CD14-positive monocyte (primary cell): Measurements from ENCODE around the gene ROBO1. TPM values are rescaled to one million over a fixed set of nuclear protein-coding genes. Genes with fewer than 3 reads are reported as not detected.

Experiments used
- DNase-seq, 3 donors: peaks; one replicate each; pipeline ENCODE4 v3.0.0-alpha.2; 2011 to 2022
- H2AFZ ChIP-seq: 2 replicates; pipeline ENCODE4 v1.6.0; 2012; ENCODE audit warnings: mild to moderate bottlenecking, low read depth, low read length, inconsistent platforms; ENCODE audit not compliant: insufficient read depth, poor library complexity, severe bottlenecking
- H3K27ac ChIP-seq, 2 donors: 1 replicate in 1 of 2; 2 replicates in 1 of 2; pipeline ENCODE4 v1.5.1; 2012 to 2013; ENCODE audit warnings: low read length in 2 of 2, control low read depth in 1 of 2, inconsistent platforms in 1 of 2, low read depth in 1 of 2, mild to moderate bottlenecking in 1 of 2
- H3K27me3 ChIP-seq, 2 donors: one replicate each; pipeline versions ENCODE4 v1.6.0 to v1.6.1; 2011 to 2013; ENCODE audit warnings: low read length in 2 of 2; ENCODE audit not compliant: control insufficient read depth in 2 of 2, insufficient read depth in 2 of 2
- H3K36me3 ChIP-seq, 2 donors: replicated peaks in 1 of 2; 1 replicate in 1 of 2; 2 replicates in 1 of 2; pipeline versions ENCODE4 v1.5.1 to v1.6.1; 2012 to 2013; ENCODE audit warnings: low read length in 2 of 2, control low read depth in 1 of 2, inconsistent platforms in 1 of 2, mild to moderate bottlenecking in 1 of 2; ENCODE audit not compliant: insufficient read depth in 2 of 2, control insufficient read depth in 1 of 2
- H3K4me1 ChIP-seq, 2 donors: 1 replicate in 1 of 2; 2 replicates in 1 of 2; pipeline versions ENCODE4 v1.5.1 to v1.6.1; 2012 to 2013; ENCODE audit warnings: low read length in 2 of 2, control low read depth in 1 of 2, inconsistent platforms in 1 of 2, mild to moderate bottlenecking in 1 of 2, moderate library complexity in 1 of 2; ENCODE audit not compliant: insufficient read depth in 2 of 2, control insufficient read depth in 1 of 2
- H3K4me2 ChIP-seq: replicated peaks from 2 replicates; pipeline ENCODE3; 2012; ENCODE audit warnings: low read length, moderate library complexity, mild to moderate bottlenecking; ENCODE audit not compliant: poor library complexity, severe bottlenecking; ENCODE audit errors: extremely low read depth
- H3K4me3 ChIP-seq, 3 experiments: fragments of 200-600 bp in 1 of 3; sonication (generic) in 1 of 3; replicated peaks in 1 of 3; 1 replicate in 2 of 3; 2 replicates in 1 of 3; pipeline ENCODE4 v1.5.1; 2011 to 2013; ENCODE audit warnings: low read length in 3 of 3, mild to moderate bottlenecking in 3 of 3, control low read depth in 2 of 3, low read depth in 2 of 3, inconsistent platforms in 1 of 3, moderate library complexity in 1 of 3
- H3K79me2 ChIP-seq: 2 replicates; pipeline ENCODE4 v1.6.0; 2012; ENCODE audit warnings: mild to moderate bottlenecking, control low read depth, inconsistent platforms, low read length, moderate library complexity; ENCODE audit not compliant: insufficient read depth
- H3K9ac ChIP-seq: 2 replicates; pipeline ENCODE4 v1.6.0; 2017; ENCODE audit warnings: low read length, mild to moderate bottlenecking; ENCODE audit not compliant: insufficient read depth, poor library complexity, severe bottlenecking
- H3K9me3 ChIP-seq, 2 donors: replicated peaks in 1 of 2; 1 replicate in 1 of 2; 2 replicates in 1 of 2; pipeline versions ENCODE4 v1.5.1 to v1.6.1; 2012 to 2013; ENCODE audit warnings: low read length in 2 of 2, control low read depth in 1 of 2; ENCODE audit not compliant: control insufficient read depth in 1 of 2, insufficient read depth in 1 of 2
- H4K20me1 ChIP-seq: 2 replicates; pipeline ENCODE4 v1.6.0; 2012; ENCODE audit warnings: mild to moderate bottlenecking, low read length, control low read depth, moderate library complexity; ENCODE audit not compliant: insufficient read depth
- H3K27ac Mint-ChIP-seq, 7 donors: one replicate each; pipeline ENCODE4 v1.8.0; 2020; ENCODE audit warnings: mild to moderate bottlenecking in 7 of 7, mixed read lengths in 7 of 7, moderate library complexity in 6 of 7, inconsistent platforms in 2 of 7
- H3K27me3 Mint-ChIP-seq, 3 donors: one replicate each; pipeline ENCODE4 v1.8.0; 2021 to 2022; ENCODE audit warnings: low read depth in 3 of 3, mild to moderate bottlenecking in 3 of 3, mixed read lengths in 3 of 3, moderate library complexity in 3 of 3, inconsistent platforms in 1 of 3
- H3K36me3 Mint-ChIP-seq, 2 donors: one replicate each; pipeline ENCODE4 v1.8.0; 2020; ENCODE audit warnings: mixed read lengths in 2 of 2, inconsistent platforms in 1 of 2, mild to moderate bottlenecking in 1 of 2
- H3K4me1 Mint-ChIP-seq: one replicate; pipeline ENCODE4 v1.8.0; 2020; ENCODE audit warnings: mild to moderate bottlenecking, mixed read lengths
- H3K4me3 Mint-ChIP-seq, 2 donors: one replicate each; pipeline ENCODE4 v1.8.0; 2020; ENCODE audit warnings: mild to moderate bottlenecking in 2 of 2, mixed read lengths in 2 of 2, moderate library complexity in 1 of 2
- H3K9me3 Mint-ChIP-seq, 7 donors: one replicate each; pipeline ENCODE4 v1.8.0; 2020 to 2022; ENCODE audit warnings: mixed read lengths in 7 of 7, mild to moderate bottlenecking in 6 of 7, moderate library complexity in 6 of 7, inconsistent platforms in 2 of 7
- WGBS: methylation state at CpG from one replicate; pipeline ENCODE4 v1.1.5; 2013; ENCODE audit warnings: missing lambda C conversion rate; ENCODE audit not compliant: insufficient coverage; 5-methylcytosine and 5-hydroxymethylcytosine counted together
- intact Hi-C, 2 donors: fragments of 100-400 bp; cut with micrococcal nuclease; formaldehyde crosslinking; loops; one replicate each; pipeline versions ENCODE4 v1.15.0 to v1.15.1; 2023
- polyA plus RNA-seq, 3 donors: library from polyadenylated mRNA; depleted of rRNA in 1 of 3; unstranded in 2 of 3; stranded (reverse) in 1 of 3; fragments of 300-500 nt in 2 of 3; fragments of >200 nt in 1 of 3; fragmentation: Illumina TruSeq in 2 of 3; gene quantifications; 1 replicate in 2 of 3; 2 replicates in 1 of 3; pipeline ENCODE4 v1.2.3, GENCODE V29; 2012 to 2021
- TF ChIP-seq, protein P1 (sequence below): fragments of 200-600 bp; IDR thresholded peaks from one replicate; pipeline ENCODE4 v1.8.0; 2022; ENCODE audit warnings: antibody characterized with exemption, mild to moderate bottlenecking

Gene ROBO1
- polyA plus RNA-seq, 3 donors: 0.09 to 0.10 TPM; not detected in 1

DNA sequence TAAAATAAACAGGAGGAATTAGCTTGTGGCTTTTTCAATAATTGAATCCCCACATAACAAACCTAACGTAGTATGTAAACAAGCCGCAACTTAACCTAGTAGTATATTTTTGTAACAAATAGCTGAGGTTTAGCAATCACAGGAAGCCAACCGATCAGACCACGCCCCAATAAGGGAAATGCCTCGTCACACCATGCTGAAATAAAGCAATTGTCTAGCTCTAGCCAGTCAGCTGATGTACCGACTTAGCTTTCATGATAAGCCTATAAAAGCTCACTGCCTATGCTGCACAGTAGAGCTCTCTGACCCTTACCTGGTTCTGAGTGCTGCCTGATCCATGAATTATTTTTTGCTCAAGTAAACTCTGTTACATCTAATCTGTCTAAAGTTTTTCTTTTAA lies 208.9 kb downstream of the ROBO1 start:
- Mint-ChIP-seq H3K4me3 (no peak overlapping the region), H3K36me3 (no peaks in the 10 kb centered on the region), H3K27me3 (no peaks in the 10 kb centered on the region), H3K27ac (no peak overlapping the region), H3K4me1 (no peaks in the 10 kb centered on the region), H3K9me3 (peaks cover 0 to 3% (median 0%) of the 10 kb centered on the region in 7 donors)
- TF ChIP-seq, protein P1, sequence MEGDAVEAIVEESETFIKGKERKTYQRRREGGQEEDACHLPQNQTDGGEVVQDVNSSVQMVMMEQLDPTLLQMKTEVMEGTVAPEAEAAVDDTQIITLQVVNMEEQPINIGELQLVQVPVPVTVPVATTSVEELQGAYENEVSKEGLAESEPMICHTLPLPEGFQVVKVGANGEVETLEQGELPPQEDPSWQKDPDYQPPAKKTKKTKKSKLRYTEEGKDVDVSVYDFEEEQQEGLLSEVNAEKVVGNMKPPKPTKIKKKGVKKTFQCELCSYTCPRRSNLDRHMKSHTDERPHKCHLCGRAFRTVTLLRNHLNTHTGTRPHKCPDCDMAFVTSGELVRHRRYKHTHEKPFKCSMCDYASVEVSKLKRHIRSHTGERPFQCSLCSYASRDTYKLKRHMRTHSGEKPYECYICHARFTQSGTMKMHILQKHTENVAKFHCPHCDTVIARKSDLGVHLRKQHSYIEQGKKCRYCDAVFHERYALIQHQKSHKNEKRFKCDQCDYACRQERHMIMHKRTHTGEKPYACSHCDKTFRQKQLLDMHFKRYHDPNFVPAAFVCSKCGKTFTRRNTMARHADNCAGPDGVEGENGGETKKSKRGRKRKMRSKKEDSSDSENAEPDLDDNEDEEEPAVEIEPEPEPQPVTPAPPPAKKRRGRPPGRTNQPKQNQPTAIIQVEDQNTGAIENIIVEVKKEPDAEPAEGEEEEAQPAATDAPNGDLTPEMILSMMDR: no peak
- H3K27me3 ChIP-seq: no peaks in the 10 kb centered on the region
- H3K79me2 ChIP-seq: no peaks in the 10 kb centered on the region
- H3K9me3 ChIP-seq: no peaks in the 10 kb centered on the region
- no peak overlapping the region for H3K4me3 ChIP-seq
- no peaks in the 10 kb centered on the region for H3K4me1 ChIP-seq
- H3K9ac ChIP-seq: no peak overlapping the region
- no peak overlapping the region for H2AFZ ChIP-seq
- H3K4me2 ChIP-seq: no peak overlapping the region
- intact Hi-C loops: no loop called here
- no peak overlapping the region for H3K27ac ChIP-seq
- no peaks in the 10 kb centered on the region for H3K36me3 ChIP-seq
- WGBS: 20% methylated on average over 3 of the region's 6 CpGs
- H4K20me1 ChIP-seq: no peaks in the 10 kb centered on the region
- no peak for DNase-seq

DNA sequence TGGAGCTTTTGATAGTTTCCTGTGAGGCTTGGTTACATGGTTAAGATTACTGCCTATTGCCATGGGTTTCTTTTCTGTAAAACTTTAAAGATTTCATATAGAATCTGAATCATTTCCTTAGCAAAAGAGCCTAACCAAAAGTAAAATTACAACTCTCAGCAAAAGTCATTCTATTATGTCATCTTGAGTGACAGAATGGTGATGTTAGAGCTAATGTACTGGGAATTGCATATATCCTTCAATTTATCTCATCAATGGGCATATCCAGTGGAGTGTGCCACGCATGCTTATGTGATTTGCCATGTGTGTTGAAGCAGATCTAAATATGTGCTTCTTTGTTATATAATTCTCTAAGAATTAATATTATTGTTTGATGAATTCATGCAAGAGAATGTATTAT lies 212.1 kb downstream of the ROBO1 start:
- H3K27ac ChIP-seq: no peak overlapping the region
- no peak overlapping the region for H3K27ac Mint-ChIP-seq
- DNase-seq: no peak
- no peaks in the 10 kb centered on the region for H3K4me1 Mint-ChIP-seq
- H3K79me2 ChIP-seq: no peaks in the 10 kb centered on the region
- H4K20me1 ChIP-seq: no peaks in the 10 kb centered on the region
- TF ChIP-seq, protein P1: no peak
- no peak overlapping the region for H2AFZ ChIP-seq
- H3K36me3 ChIP-seq: no peaks in the 10 kb centered on the region
- H3K4me2 ChIP-seq: no peak overlapping the region
- peaks cover 0 to 3% (median 0%) of the 10 kb centered on the region in 7 donors for H3K9me3 Mint-ChIP-seq
- no peaks in the 10 kb centered on the region for H3K36me3 Mint-ChIP-seq
- no peak overlapping the region for H3K9ac ChIP-seq
- H3K27me3 ChIP-seq: no peaks in the 10 kb centered on the region
- no peaks in the 10 kb centered on the region for H3K4me1 ChIP-seq
- no CpG with 5 or more reads among the region's 1 CpG for WGBS
- H3K4me3 ChIP-seq: no peak overlapping the region
- H3K27me3 Mint-ChIP-seq: no peaks in the 10 kb centered on the region
- no peak overlapping the region for H3K4me3 Mint-ChIP-seq
- intact Hi-C loops: no loop called here
- no peaks in the 10 kb centered on the region for H3K9me3 ChIP-seq
